Kidney (tissue), 14 donors: ENCODE data around the gene EDNRB. TPM values are rescaled to one million over a fixed set of nuclear protein-coding genes. Genes with fewer than 3 reads are reported as not detected.
A peak's percentile ranks its signal among the peaks of the same experiment; 100 is the strongest.

Experiments used
- DNase-seq, 5 donors: peaks; one replicate each; pipeline ENCODE4 v3.0.0-alpha.2; 2013 to 2020
- FAIRE-seq: peaks from 2 replicates; lab custom pipeline; 2012; peaks lifted over from hg19 to GRCh38; lab: Jason Lieb, UNC
- H3K27ac ChIP-seq, 2 donors: one replicate each; pipeline ENCODE4 v1.7.0; 2013; ENCODE audit warnings: low read depth in 2 of 2, low read length in 2 of 2, inconsistent platforms in 1 of 2
- H3K27me3 ChIP-seq: one replicate; pipeline ENCODE4 v1.7.1; 2013; ENCODE audit warnings: low read length, inconsistent platforms; ENCODE audit not compliant: control insufficient read depth, insufficient read depth
- H3K36me3 ChIP-seq, 3 donors: one replicate each; pipeline versions ENCODE4 v1.7.0 to v1.7.1; 2013; ENCODE audit warnings: low read length in 3 of 3, control low read depth in 1 of 3, inconsistent platforms in 1 of 3; ENCODE audit not compliant: insufficient read depth in 3 of 3, control insufficient read depth in 2 of 3
- H3K4me1 ChIP-seq, 3 donors: one replicate each; pipeline versions ENCODE4 v1.7.0 to v1.7.1; 2013; ENCODE audit warnings: low read length in 3 of 3, inconsistent platforms in 1 of 3, low read depth in 1 of 3; ENCODE audit not compliant: control insufficient read depth in 2 of 3, insufficient read depth in 2 of 3
- H3K4me3 ChIP-seq, 3 donors: one replicate each; pipeline versions ENCODE4 v1.7.0 to v1.8.1; 2013; ENCODE audit warnings: low read length in 3 of 3, control low read depth in 1 of 3, inconsistent platforms in 1 of 3
- H3K9ac ChIP-seq, 3 donors: one replicate each; pipeline versions ENCODE4 v1.7.0 to v1.7.1; 2013; ENCODE audit warnings: low read length in 3 of 3, control low read depth in 1 of 3, inconsistent platforms in 1 of 3
- H3K9me3 ChIP-seq, 3 donors: one replicate each; pipeline versions ENCODE4 v1.7.0 to v1.7.1; 2013; ENCODE audit warnings: low read length in 3 of 3, control low read depth in 1 of 3, inconsistent platforms in 1 of 3; ENCODE audit not compliant: control insufficient read depth in 2 of 3, insufficient read depth in 1 of 3
- CTCF ChIP-seq: IDR thresholded peaks from 3 replicates; pipeline ENCODE4 v1.5.1; 2012; ENCODE audit warnings: mild to moderate bottlenecking, moderate library complexity, borderline replicate concordance; ENCODE audit not compliant: insufficient read depth; ENCODE audit errors: extremely low read depth
- intact Hi-C: fragments of 100-400 bp; cut with DNase I; formaldehyde crosslinking; loops from one replicate; pipeline ENCODE4 v1.11.1; 2022
- polyA plus RNA-seq: library from polyadenylated mRNA; stranded (reverse); fragments of 350-450 nt; fragmentation: Illumina TruSeq; extraction: RNeasy Lipid Tissue Mini Kit (QIAGEN cat#74804); gene quantifications from one replicate; pipeline ENCODE4 v1.2.3, GENCODE V29; 2014; ENCODE audit warnings: low read depth, low replicate concordance; ENCODE audit not compliant: insufficient read depth
- total RNA-seq: library from RNA; stranded (reverse); fragmentation: NEBNext Ultra II Directional; extraction: Animal tissue kit (Norgen Biotek cat#: 25700); gene quantifications from one replicate; pipeline ENCODE4 v1.2.1, GENCODE V29; 2021
- donor health status: control.
- donor health status: control.
- donor health status: control.
- donor health status: control.
- donor health status: control.
- donor health status: DM: yes; HTN: yes; CAD: no.
- donor health status: Normal renal cell carcinoma (clear cell type).

The EDNRB gene
- total and polyA plus RNA-seq, 2 donors from 2014 or later, result 14.0 to 60.1 TPM

DNA sequence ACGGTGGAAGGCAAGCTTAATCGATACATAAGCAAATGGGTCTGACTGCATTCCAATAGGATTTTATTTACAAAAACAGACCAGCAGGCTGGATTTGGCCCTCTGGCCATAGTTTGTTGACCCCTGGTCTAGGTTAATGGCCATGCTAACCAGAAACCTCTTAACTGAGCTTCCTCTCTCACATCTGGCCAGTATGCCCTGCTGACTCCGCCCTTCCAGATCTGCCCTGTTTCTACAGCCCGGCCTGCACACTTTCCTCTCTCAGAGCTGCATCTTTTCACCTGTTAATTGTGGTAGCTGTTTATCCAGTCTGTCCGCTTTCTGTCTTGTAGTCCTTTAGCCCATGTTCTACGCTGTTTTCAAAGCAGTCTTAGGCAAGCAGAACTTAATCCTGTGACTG, 25.6 kb downstream of the EDNRB start:
- Histone ChIP-seq H3K4me3 (no peak overlapping the region), H3K27me3 (no peaks in the 10 kb centered on the region), H3K9me3 (no peaks in the 10 kb centered on the region), H3K27ac (no peak overlapping the region), H3K4me1 (peaks cover 0 to 2% (median 0%) of the 10 kb centered on the region in 3 donors), H3K9ac (no peak overlapping the region), H3K36me3 (no peaks in the 10 kb centered on the region)
- intact Hi-C loops, result no loop called here
- TF ChIP-seq CTCF, result no peak
- DNase-seq (peak in 1 of 5 donors; percentile 46), FAIRE-seq (no peak)

- no peak for FAIRE-seq
- no peak for DNase-seq
- Histone ChIP-seq H3K9me3 (no peaks in the 10 kb centered on the region), H3K4me3 (no peak overlapping the region), H3K27me3 (no peaks in the 10 kb centered on the region), H3K36me3 (no peaks in the 10 kb centered on the region), H3K4me1 (peaks cover 0 to 2% (median 0%) of the 10 kb centered on the region in 3 donors), H3K27ac (no peak overlapping the region), H3K9ac (no peak overlapping the region)
- TF ChIP-seq CTCF, result no peak
- intact Hi-C loops, result no loop called here
Measured at GRCh38 chr13:77892491-77892890, 26.1 kb downstream of the EDNRB start.

DNA sequence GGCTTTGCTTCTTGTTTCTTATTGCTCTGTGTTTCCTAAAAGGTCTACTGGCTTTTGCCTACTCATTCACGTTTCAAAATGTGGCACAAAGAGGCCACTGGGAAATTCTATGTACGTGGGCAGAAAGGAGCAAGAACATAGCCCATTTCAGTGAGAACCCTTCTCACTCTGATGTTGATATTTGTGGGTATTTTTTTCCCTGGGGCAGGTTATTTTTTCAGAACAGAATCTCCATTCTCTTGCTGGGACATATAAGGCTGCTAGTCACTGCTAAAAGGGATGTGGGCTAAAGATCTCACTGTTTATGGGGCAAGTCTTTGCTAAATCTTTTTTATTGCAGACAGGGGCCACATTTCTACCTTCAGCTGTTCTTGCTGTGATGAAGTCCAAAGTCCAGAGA, 27.1 kb downstream of the EDNRB start:
- intact Hi-C loops, result no loop called here
- Histone ChIP-seq H3K9ac (no peak overlapping the region), H3K27me3 (no peaks in the 10 kb centered on the region), H3K4me3 (no peak overlapping the region), H3K27ac (no peak overlapping the region), H3K4me1 (no peaks in the 10 kb centered on the region), H3K36me3 (no peaks in the 10 kb centered on the region), H3K9me3 (no peaks in the 10 kb centered on the region)
- DNase-seq (no peak), FAIRE-seq (no peak)
- no peak for TF ChIP-seq CTCF

- Histone ChIP-seq H3K27me3 (no peaks in the 10 kb centered on the region), H3K36me3 (no peaks in the 10 kb centered on the region), H3K9ac (no peak overlapping the region), H3K4me1 (no peaks in the 10 kb centered on the region), H3K9me3 (no peaks in the 10 kb centered on the region), H3K4me3 (no peak overlapping the region), H3K27ac (no peak overlapping the region)
- FAIRE-seq, result no peak
- TF ChIP-seq CTCF, result no peak
- DNase-seq, result no peak
- intact Hi-C loops, result no loop called here
Measured at GRCh38 chr13:77891041-77891440, 27.6 kb downstream of the EDNRB start.
